Cerebellar nuclear complex (tissue), 1 donor: ENCODE results near the gene PLA2G12B.

ENCODE experiments used
- DNase-seq, 2 experiments: peaks; one replicate each; lab custom pipeline; 2025; lab: John Stamatoyannopoulos, UW

PLA2G12B gene

GRCh38 chr10:72890086-72890485 lies 64.5 kb downstream of the PLA2G12B start:
- DNase-seq = no peak

- no peak for DNase-seq
Measured at GRCh38 chr10:72889391-72889831, 65.2 kb downstream of the PLA2G12B start.

- DNase-seq = no peak
Measured at GRCh38 chr10:72888151-72888638, 66.4 kb downstream of the PLA2G12B start.

GRCh38 chr10:72887043-72887442 lies 67.6 kb downstream of the PLA2G12B start:
- DNase-seq = no peak

GRCh38 chr10:72886621-72887020 lies 68.0 kb downstream of the PLA2G12B start:
- no peak for DNase-seq

- DNase-seq = no peak
Measured at GRCh38 chr10:72885953-72886352, 68.7 kb downstream of the PLA2G12B start.
